Choroid plexus epithelial cell (primary cell): ENCODE measurements around the gene MAD1L1.

Experiments
- DNase-seq: peaks from one replicate; pipeline ENCODE4 v3.0.0-alpha.2; 2010; ENCODE audit warnings: low read depth
- H3K4me3 ChIP-seq: 2 replicates; pipeline ENCODE4 v1.5.1; 2011; ENCODE audit warnings: low read depth, mild to moderate bottlenecking, control low read depth, low read length, moderate library complexity
- CTCF ChIP-seq: conservative IDR thresholded peaks from 2 replicates; pipeline ENCODE4 v1.5.1; 2011; ENCODE audit warnings: low read depth, mild to moderate bottlenecking, control low read depth, inconsistent platforms, low read length, moderate library complexity

The MAD1L1 gene

GRCh38 chr7:2185715-2186114 lies 47.0 kb downstream of the MAD1L1 start:
- H3K4me3 ChIP-seq = no peak overlapping the region
- no peak for TF ChIP-seq CTCF
- no peak for DNase-seq

DNA sequence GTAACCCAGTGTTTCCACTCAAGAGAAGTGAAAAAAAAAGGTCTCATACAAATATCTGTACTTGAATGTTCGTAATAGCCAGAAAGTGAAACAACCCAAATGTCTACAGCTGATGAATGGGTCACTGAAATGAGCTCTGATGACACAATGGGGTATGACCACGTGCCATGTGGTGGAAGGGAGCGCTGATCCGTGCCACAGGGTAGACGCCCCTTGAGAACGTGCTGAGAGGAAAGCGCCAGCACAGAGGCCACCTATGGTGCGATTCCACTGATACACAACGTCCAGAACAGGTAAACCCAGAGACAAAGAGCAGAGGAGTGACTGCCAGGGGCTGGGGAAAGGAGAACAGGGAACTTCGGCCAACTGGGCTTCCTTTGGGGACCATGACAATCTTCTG lies 50.3 kb downstream of the MAD1L1 start:
- no peak for DNase-seq
- TF ChIP-seq CTCF = no peak
- H3K4me3 ChIP-seq = no peak overlapping the region

DNA sequence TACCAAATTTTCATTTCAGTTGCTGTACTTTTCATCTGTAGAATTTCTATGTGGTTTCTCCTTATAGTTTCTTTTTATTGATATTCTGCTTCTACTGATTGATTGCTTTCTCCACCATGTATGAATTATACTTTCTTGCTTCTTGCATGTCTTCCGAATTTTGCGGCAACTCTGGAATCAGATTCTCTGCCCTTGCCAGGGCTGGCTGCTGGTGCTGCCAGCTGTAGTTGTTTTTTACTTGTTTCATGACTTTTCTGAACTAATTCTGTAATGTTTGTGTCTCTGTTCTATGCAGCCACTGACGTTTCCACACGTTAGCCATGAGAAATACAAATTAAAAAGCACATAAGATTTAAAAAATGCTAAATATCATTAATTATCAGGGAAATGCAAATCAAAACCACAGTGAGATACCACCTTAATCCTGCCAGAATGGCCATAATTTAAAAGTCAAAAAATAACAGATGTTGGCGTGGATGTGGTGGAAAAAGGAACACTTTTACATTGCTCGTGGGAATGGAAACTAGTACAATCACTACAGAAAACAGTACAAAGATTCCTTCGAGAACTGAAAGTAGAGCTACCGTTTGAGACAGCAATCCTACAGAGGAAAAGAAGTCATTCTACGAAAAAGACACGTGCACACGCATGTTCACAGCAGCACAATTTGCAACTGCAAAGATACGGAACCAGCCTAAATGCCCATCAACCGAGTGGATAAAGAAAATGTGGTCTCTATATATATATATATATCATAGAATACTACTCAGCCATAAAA lies 51.5 kb downstream of the MAD1L1 start:
- no peak for DNase-seq
- no peak for TF ChIP-seq CTCF
- H3K4me3 ChIP-seq = no peak overlapping the region

- no peak for DNase-seq
- no peak for TF ChIP-seq CTCF
- no peak overlapping the region for H3K4me3 ChIP-seq
Measured at GRCh38 chr7:2180081-2180480, 52.7 kb downstream of the MAD1L1 start.

DNA sequence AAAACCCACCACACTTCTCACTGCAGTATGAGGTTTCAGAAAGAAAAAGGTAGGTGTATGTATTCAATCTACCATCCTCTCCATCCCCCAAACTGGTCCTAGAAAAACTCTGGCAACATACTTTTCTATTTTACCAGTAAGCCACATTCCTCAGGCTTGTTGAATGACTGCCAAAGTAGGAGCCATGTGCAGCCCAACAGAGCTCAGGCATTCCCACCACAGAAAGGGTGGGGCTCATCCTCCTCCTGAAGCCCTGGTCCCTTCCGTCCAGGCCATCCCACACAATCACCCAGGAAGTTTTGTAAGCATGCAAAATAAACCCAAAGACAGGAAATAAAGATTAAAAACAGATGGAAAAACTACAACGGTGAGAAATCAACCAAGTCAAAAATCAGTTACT lies 57.2 kb downstream of the MAD1L1 start:
- TF ChIP-seq CTCF = no peak
- no peak overlapping the region for H3K4me3 ChIP-seq
- peak; percentile 94 for DNase-seq

GRCh38 chr7:2175091-2175490 lies 57.7 kb downstream of the MAD1L1 start:
- H3K4me3 ChIP-seq = no peak overlapping the region
- no peak for TF ChIP-seq CTCF
- no peak for DNase-seq

DNA sequence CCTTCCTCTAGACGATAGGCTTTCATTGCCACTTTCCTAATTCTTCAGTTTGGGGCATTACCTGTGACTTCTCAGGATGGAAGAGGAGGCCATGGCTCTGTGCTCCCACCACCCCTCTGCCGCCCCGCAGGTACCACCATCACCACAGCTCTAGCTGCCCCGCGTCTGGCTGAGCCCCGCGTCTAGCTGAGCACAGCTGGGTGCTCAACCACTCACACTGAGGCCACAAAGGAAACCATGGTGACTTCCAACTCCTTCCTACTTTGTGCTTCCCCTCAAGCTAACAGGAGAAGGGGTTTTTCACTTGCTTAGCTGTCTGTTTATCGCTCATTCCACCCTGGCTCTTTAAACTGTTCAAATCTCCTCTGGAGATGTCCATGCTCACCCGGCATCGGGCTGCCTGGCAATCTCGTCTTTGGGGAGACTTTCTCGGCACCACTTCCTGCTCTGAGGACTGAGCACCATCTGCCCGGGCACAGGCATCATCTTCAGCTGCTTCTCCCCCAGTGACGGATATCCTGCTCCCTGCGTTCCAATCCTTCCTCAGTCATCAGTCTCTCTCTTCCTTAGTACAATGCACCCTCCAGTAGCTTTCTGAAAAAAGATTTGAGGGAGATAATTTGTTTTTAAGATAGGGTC lies 59.4 kb downstream of the MAD1L1 start:
- TF ChIP-seq CTCF = no peak
- H3K4me3 ChIP-seq = peak overlapping the region; percentile 5
- DNase-seq = peak; percentile 65
